Heart left ventricle (tissue), 16 donors: ENCODE measurements around the gene PFN1. TPM values are rescaled to one million over a fixed set of nuclear protein-coding genes. Genes with fewer than 3 reads are reported as not detected.

Experiments
- ATAC-seq, 4 donors: fragments of 200-7000 bp; cut with Tn5 transposase; one replicate each; pipeline ENCODE4 v1.9.1; 2020 to 2022; ENCODE audit warnings: moderate library complexity in 4 of 4, mild to moderate bottlenecking in 3 of 4, moderate number of reproducible peaks in 1 of 4
- DNase-seq, 5 donors: peaks; one replicate each; pipeline ENCODE4 v3.0.0-alpha.2; 2020
- H3K27ac ChIP-seq, 12 donors: fragments of 200-600 bp; sonication (generic) in 4 of 12; one replicate each; pipeline versions ENCODE4 v1.5.0 to v1.8.0; 2016 to 2022; ENCODE audit warnings: mild to moderate bottlenecking in 2 of 12
- H3K27me3 ChIP-seq, 9 donors: fragments of 200-600 bp; sonication (generic) in 2 of 9; one replicate each; pipeline versions ENCODE4 v1.5.1 to v1.8.0; 2016 to 2022; ENCODE audit warnings: mild to moderate bottlenecking in 3 of 9
- H3K36me3 ChIP-seq, 9 donors: fragments of 200-600 bp; sonication (generic) in 2 of 9; one replicate each; pipeline versions ENCODE4 v1.5.0 to v1.8.0; 2018 to 2022; ENCODE audit warnings: mild to moderate bottlenecking in 2 of 9
- H3K4me1 ChIP-seq, 12 donors: fragments of 200-600 bp; sonication (generic) in 4 of 12; one replicate each; pipeline versions ENCODE4 v1.5.0 to v1.8.0; 2016 to 2022; ENCODE audit warnings: mild to moderate bottlenecking in 3 of 12
- H3K4me3 ChIP-seq, 12 donors: fragments of 200-600 bp; sonication (generic) in 4 of 12; one replicate each; pipeline versions ENCODE4 v1.5.0 to v1.8.0; 2017 to 2022; ENCODE audit warnings: mild to moderate bottlenecking in 9 of 12, moderate library complexity in 4 of 12
- H3K9me3 ChIP-seq, 12 donors: fragments of 200-600 bp; sonication (generic) in 4 of 12; one replicate each; pipeline versions ENCODE4 v1.5.0 to v1.8.0; 2016 to 2022; ENCODE audit warnings: mild to moderate bottlenecking in 1 of 12
- CTCF ChIP-seq, 12 donors: fragments of 200-600 bp; sonication (generic) in 4 of 12; IDR thresholded peaks; one replicate each; pipeline versions ENCODE4 v1.5.0 to v1.8.0; 2018 to 2022; ENCODE audit warnings: antibody characterized with exemption in 12 of 12, mild to moderate bottlenecking in 5 of 12
- POLR2A ChIP-seq, 2 donors: fragments of 450-650 bp; IDR thresholded peaks; one replicate each; pipeline ENCODE4 v1.6.1; 2017; ENCODE audit warnings: antibody characterized with exemption in 2 of 2, mild to moderate bottlenecking in 2 of 2, moderate library complexity in 2 of 2
- WGBS, 4 donors: extraction: QIAGEN DNeasy Blood & Tissue Kit in 2 of 4; methylation state at CpG; one replicate each; pipeline versions ENCODE4 v1.1.5 to v1.1.7; 2013 to 2018; 5-methylcytosine and 5-hydroxymethylcytosine counted together
- intact Hi-C, 10 donors: fragments of 100-400 bp; cut with DNase I; formaldehyde crosslinking; loops; one replicate each; pipeline versions ENCODE4 v1.11.1 to v1.14.2; 2022
- polyA plus RNA-seq, 2 donors: library from polyadenylated mRNA; stranded (reverse); fragments of 200-250 nt; gene quantifications; one replicate each; pipeline ENCODE4 v1.2.3, GENCODE V29; 2013
- total RNA-seq, 9 donors: library from RNA; depleted of rRNA in 2 of 9; stranded (reverse); fragments of >200 nt in 2 of 9; fragmentation: NEBNext Ultra II Directional in 3 of 9; extraction: Animal tissue kit (Norgen Biotek cat#: 25700) in 3 of 9; gene quantifications; one replicate each; pipeline versions ENCODE4 v1.1.0 to v1.2.4, GENCODE V29; 2016 to 2023
- donor health status: ischemic (EF 13 %, LVEDD 7.1; RV severe dilation, severe dysfunction).
- donor health status: healthy with polysubstance abuse.
- donor health status: DM: no; HTN: yes; CAD: no.
- donor health status: DM: no; HTN: no; CAD: no.
- donor health status: ischemic (EF 25% LVEDD 6.9; RV normal size, moderate dysfunction).
- donor health status: ischemic (EF 25% LVEDD 5.7; RV mildly dilated, moderate dysfunction).
- donor health status: healthy.
- donor health status: DM: yes; HTN: yes; CAD: no.
- donor health status: ischemic (EF 35%, LVEDD 5.7; RV mildly dilated, moderate dysfunction).
- donor health status: nonischemic (EF 11% LVEDD 7.7; RV severe dilation, severe dysfunction).
- donor health status: DM: yes; HTN: yes; CAD: no.
- donor health status: PGD.
- donor health status: ischemic (EF 29% LVEDD 5.4; RV normal size, mild dysfunction).
- donor health status: nonischemic (EF 23%, LVEDD 6.1; RV moderate dilation, normal function).

Gene PFN1
- total and polyA plus RNA-seq, 11 donors, result 145 to 982 (median 234) TPM

GRCh38 chr17:4939796-4940554 is 8.4 kb downstream of the PFN1 start, which contains the start of the genes RNF167 and SLC25A11:
TSS of gene RNF167 (plus strand) at chr17:4940268. CDS start at chr17:4940910, 642 bp downstream.
TSS of gene SLC25A11 (minus strand) at chr17:4940046. CDS start at chr17:4939910, 136 bp downstream.
- WGBS, 4 donors, result 0% methylated on average over 48 to 72 of the region's 72 CpGs
- TF ChIP-seq CTCF (IDR thresholded peaks at IDR 0.05) (peak in 2 of 12 donors; percentile 6 to 10), POLR2A (IDR thresholded peaks at IDR 0.05) (peak in 1 of 2 donors; percentile 86)
- intact Hi-C loops, result loop anchor here in 8 of 10 donors (1.0 to 10.0 kb wide), 9 partner anchors 8 to 57 kb away; partner anchors contain the start of genes INCA1 (in 5 of the 8), KIF1C (in 5 of the 8), CAMTA2 (in 3 of the 8) and PFN1 (in 2 of the 8)

GRCh38 chr17:4939546-4939795 is 8.9 kb downstream of the PFN1 start:
- no peaks in the 10 kb centered on the region for H3K27me3 ChIP-seq
- peaks cover 0 to 63% (median 48%) of the 10 kb centered on the region in 9 donors for H3K36me3 ChIP-seq
- no peaks in the 10 kb centered on the region for H3K9me3 ChIP-seq
- intact Hi-C loops, result loop anchor here in 5 of 10 donors (5.0 to 10.0 kb wide), 5 partner anchors 33 to 58 kb away; partner anchors contain the start of genes CAMTA2 (in 3 of the 5), INCA1 (in 1 of the 5) and KIF1C (in 1 of the 5)
- 0 to 1% (median 0%) methylated on average over 6 to 16 of the region's 16 CpGs for WGBS, 4 donors
- TF ChIP-seq POLR2A (IDR thresholded peaks at IDR 0.05) (no peak), CTCF (IDR thresholded peaks at IDR 0.05) (no peak)
- peak in 2 of 5 donors; percentile 56 to 79 for DNase-seq
- peak in 1 of 4 donors; percentile 3 for ATAC-seq
- H3K4me3 ChIP-seq, result peak overlapping the region; percentile 76 to 98 (median 88)
- H3K27ac ChIP-seq, result peak overlapping the region; percentile 78 to 100 (median 97)
- peaks cover 9 to 55% (median 32%) of the 10 kb centered on the region in 12 donors for H3K4me1 ChIP-seq

More at GRCh38 chr17:4939796-4940554, 8.4 kb downstream of the PFN1 start, which contains the start of the genes RNF167 and SLC25A11:
- Histone ChIP-seq H3K36me3 (peaks cover 0 to 68% (median 53%) of the 10 kb centered on the region in 9 donors), H3K9me3 (no peaks in the 10 kb centered on the region), H3K27me3 (no peaks in the 10 kb centered on the region), H3K4me1 (peaks cover 11 to 56% (median 33%) of the 10 kb centered on the region in 12 donors), H3K4me3 (peak within 1 kb of the TSS; percentile 76 to 98 (median 88)), H3K27ac (peak within 1 kb of the TSS; percentile 91 to 100 (median 97))
- ATAC-seq (peak; percentile 91 to 95 (median 94)), DNase-seq (peak; percentile 94 to 97 (median 95))

GRCh38 chr17:4938688-4939545 is 9.4 kb downstream of the PFN1 start:
- no peaks in the 10 kb centered on the region for H3K9me3 ChIP-seq
- peak overlapping the region; percentile 78 to 100 (median 97) for H3K27ac ChIP-seq
- ATAC-seq (peak in 1 of 4 donors; percentile 0), DNase-seq (peak in 2 of 5 donors; percentile 53 to 60)
- peaks cover 9 to 55% (median 35%) of the 10 kb centered on the region in 12 donors for H3K4me1 ChIP-seq
- no peaks in the 10 kb centered on the region for H3K27me3 ChIP-seq
- peaks cover 0 to 58% (median 43%) of the 10 kb centered on the region in 9 donors for H3K36me3 ChIP-seq
- WGBS, 4 donors, result 41 to 51% (median 46%) methylated on average over 19 of the region's 19 CpGs
- H3K4me3 ChIP-seq, result peak overlapping the region; percentile 76 to 98 (median 88)
- intact Hi-C loops, result loop anchor here in 5 of 10 donors (5.0 to 10.0 kb wide), 5 partner anchors 33 to 58 kb away; partner anchors contain the start of genes CAMTA2 (in 3 of the 5), INCA1 (in 1 of the 5) and KIF1C (in 1 of the 5)
- TF ChIP-seq POLR2A (IDR thresholded peaks at IDR 0.05) (no peak), CTCF (IDR thresholded peaks at IDR 0.05) (no peak)
